Kidney (tissue), 14 donors: ENCODE data around the gene RAB33A. TPM values are rescaled to one million over a fixed set of nuclear protein-coding genes. Genes with fewer than 3 reads are reported as not detected.

Experiments used
- DNase-seq, 5 donors: peaks; one replicate each; pipeline ENCODE4 v3.0.0-alpha.2; 2013 to 2020
- FAIRE-seq: peaks from 2 replicates; lab custom pipeline; 2012; peaks lifted over from hg19 to GRCh38; lab: Jason Lieb, UNC
- H3K27ac ChIP-seq, 2 donors: one replicate each; pipeline ENCODE4 v1.7.0; 2013; ENCODE audit warnings: low read depth in 2 of 2, low read length in 2 of 2, inconsistent platforms in 1 of 2
- H3K27me3 ChIP-seq: one replicate; pipeline ENCODE4 v1.7.1; 2013; ENCODE audit warnings: low read length, inconsistent platforms; ENCODE audit not compliant: control insufficient read depth, insufficient read depth
- H3K36me3 ChIP-seq, 3 donors: one replicate each; pipeline versions ENCODE4 v1.7.0 to v1.7.1; 2013; ENCODE audit warnings: low read length in 3 of 3, control low read depth in 1 of 3, inconsistent platforms in 1 of 3; ENCODE audit not compliant: insufficient read depth in 3 of 3, control insufficient read depth in 2 of 3
- H3K4me1 ChIP-seq, 3 donors: one replicate each; pipeline versions ENCODE4 v1.7.0 to v1.7.1; 2013; ENCODE audit warnings: low read length in 3 of 3, inconsistent platforms in 1 of 3, low read depth in 1 of 3; ENCODE audit not compliant: control insufficient read depth in 2 of 3, insufficient read depth in 2 of 3
- H3K4me3 ChIP-seq, 3 donors: one replicate each; pipeline versions ENCODE4 v1.7.0 to v1.8.1; 2013; ENCODE audit warnings: low read length in 3 of 3, control low read depth in 1 of 3, inconsistent platforms in 1 of 3
- H3K9ac ChIP-seq, 3 donors: one replicate each; pipeline versions ENCODE4 v1.7.0 to v1.7.1; 2013; ENCODE audit warnings: low read length in 3 of 3, control low read depth in 1 of 3, inconsistent platforms in 1 of 3
- H3K9me3 ChIP-seq, 3 donors: one replicate each; pipeline versions ENCODE4 v1.7.0 to v1.7.1; 2013; ENCODE audit warnings: low read length in 3 of 3, control low read depth in 1 of 3, inconsistent platforms in 1 of 3; ENCODE audit not compliant: control insufficient read depth in 2 of 3, insufficient read depth in 1 of 3
- CTCF ChIP-seq: IDR thresholded peaks from 3 replicates; pipeline ENCODE4 v1.5.1; 2012; ENCODE audit warnings: mild to moderate bottlenecking, moderate library complexity, borderline replicate concordance; ENCODE audit not compliant: insufficient read depth; ENCODE audit errors: extremely low read depth
- intact Hi-C: fragments of 100-400 bp; cut with DNase I; formaldehyde crosslinking; loops from one replicate; pipeline ENCODE4 v1.11.1; 2022
- polyA plus RNA-seq: library from polyadenylated mRNA; stranded (reverse); fragments of 350-450 nt; fragmentation: Illumina TruSeq; extraction: RNeasy Lipid Tissue Mini Kit (QIAGEN cat#74804); gene quantifications from one replicate; pipeline ENCODE4 v1.2.3, GENCODE V29; 2014; ENCODE audit warnings: low read depth, low replicate concordance; ENCODE audit not compliant: insufficient read depth
- total RNA-seq: library from RNA; stranded (reverse); fragmentation: NEBNext Ultra II Directional; extraction: Animal tissue kit (Norgen Biotek cat#: 25700); gene quantifications from one replicate; pipeline ENCODE4 v1.2.1, GENCODE V29; 2021
- donor health status: control.
- donor health status: control.
- donor health status: control.
- donor health status: control.
- donor health status: control.
- donor health status: DM: yes; HTN: yes; CAD: no.
- donor health status: Normal renal cell carcinoma (clear cell type).

RAB33A gene
- total and polyA plus RNA-seq, 2 donors from 2014 or later: 2.9 TPM; not detected in 1

GRCh38 chrX:130197464-130197863, 25.7 kb downstream of the RAB33A start:
- FAIRE-seq: no peak
- intact Hi-C loops: no loop called here
- DNase-seq: no peak

GRCh38 chrX:130204647-130205046, 32.9 kb downstream of the RAB33A start:
- Histone ChIP-seq H3K27ac (no peak overlapping the region), H3K9ac (no peak overlapping the region), H3K4me3 (no peak overlapping the region), H3K9me3 (no peaks in the 10 kb centered on the region), H3K36me3 (no peaks in the 10 kb centered on the region), H3K27me3 (no peaks in the 10 kb centered on the region), H3K4me1 (no peaks in the 10 kb centered on the region)
- no peak for TF ChIP-seq CTCF
- no peak for FAIRE-seq
- DNase-seq: no peak
- intact Hi-C loops: no loop called here

More at GRCh38 chrX:130197464-130197863, 25.7 kb downstream of the RAB33A start:
- H3K9me3 ChIP-seq: no peaks in the 10 kb centered on the region
- no peaks in the 10 kb centered on the region for H3K4me1 ChIP-seq
- H3K36me3 ChIP-seq: no peaks in the 10 kb centered on the region
- TF ChIP-seq CTCF: no peak
- H3K27ac ChIP-seq: no peak overlapping the region
- H3K9ac ChIP-seq: no peak overlapping the region
- H3K27me3 ChIP-seq: no peaks in the 10 kb centered on the region
- H3K4me3 ChIP-seq: no peak overlapping the region

GRCh38 chrX:130211415-130212186, 39.8 kb downstream of the RAB33A start:
- intact Hi-C loops: no loop called here
- FAIRE-seq (no peak), DNase-seq (no peak)
- TF ChIP-seq CTCF: no peak
- H3K36me3 ChIP-seq: no peaks in the 10 kb centered on the region
- no peak overlapping the region for H3K9ac ChIP-seq
- H3K27me3 ChIP-seq: no peaks in the 10 kb centered on the region
- no peak overlapping the region for H3K27ac ChIP-seq
- no peaks in the 10 kb centered on the region for H3K4me1 ChIP-seq
- H3K4me3 ChIP-seq: no peak overlapping the region
- no peaks in the 10 kb centered on the region for H3K9me3 ChIP-seq
